ENCODE data around the gene TESMIN.

The TESMIN gene

DNA sequence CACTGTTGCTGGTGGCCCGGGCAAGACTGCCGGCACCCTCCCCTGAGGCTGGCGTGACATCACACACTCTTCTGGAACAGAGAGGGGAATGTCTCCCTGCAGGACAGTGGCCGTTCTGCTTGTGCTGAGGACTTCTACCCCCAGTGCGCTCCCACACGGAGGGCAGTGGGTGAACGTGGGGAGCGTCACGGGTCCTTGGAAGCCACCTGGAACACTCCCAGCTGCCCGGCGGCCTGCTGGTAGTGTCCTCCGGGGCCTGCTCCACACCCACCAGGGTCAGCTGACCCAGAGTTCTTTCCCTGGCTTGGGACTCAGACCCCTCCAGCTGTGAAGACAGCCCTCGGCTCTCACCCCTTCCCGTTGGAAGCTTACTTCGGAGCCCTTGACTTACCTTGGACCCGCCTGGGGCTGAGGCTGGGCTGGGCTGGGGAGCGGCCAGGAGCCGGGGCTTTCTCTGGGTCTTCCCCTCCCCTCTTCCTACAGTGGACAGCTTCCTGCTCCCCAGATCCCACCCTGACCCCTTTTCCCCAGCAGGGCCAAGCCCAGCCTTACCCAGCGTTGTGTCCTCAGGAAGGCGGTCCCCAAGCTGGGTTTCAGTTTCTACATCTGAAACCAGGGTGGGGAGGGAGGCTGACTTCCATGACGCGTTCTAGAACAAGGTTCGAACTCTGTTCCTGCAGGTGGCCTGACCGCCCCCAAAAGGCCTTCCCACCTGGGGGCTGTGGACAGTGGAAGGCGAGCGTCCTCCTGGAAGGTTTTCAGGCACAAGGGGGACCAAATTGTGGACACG is 81.8 kb downstream of the TESMIN start:
- Histone ChIP-seq H3K27ac (ENCODE audit: insufficient read depth in 1 of 2, low read depth in 1 of 2, low read length in 2 of 2, poor library complexity in 1 of 2, severe bottlenecking in 2 of 2) (no peak overlapping the region), H3K4me1 (ENCODE audit: control extremely low read depth in 1 of 4, control insufficient read depth in 4 of 4, insufficient read depth in 4 of 4, low read length in 3 of 4) (no peaks in the 10 kb centered on the region), H3K27me3 (replicated peaks in 2 of 5; ENCODE audit: control insufficient read depth in 4 of 5, insufficient read depth in 5 of 5, low read length in 4 of 5) (peaks cover 0 to 3% (median 0%) of the 10 kb centered on the region in 5 experiments), H3K4me3 (ENCODE audit: control insufficient read depth in 1 of 7, extremely low read depth in 1 of 7, insufficient read depth in 4 of 7, low read depth in 2 of 7, low read length in 6 of 7) (no peak overlapping the region), H3K9me3 (ENCODE audit: control extremely low read depth in 1 of 5, control insufficient read depth in 4 of 5, insufficient read depth in 2 of 5, low read depth in 1 of 5, low read length in 4 of 5) (peaks cover 0 to 9% (median 5%) of the 10 kb centered on the region in 5 experiments), H3K36me3 (ENCODE audit: control insufficient read depth in 4 of 4, insufficient read depth in 4 of 4, low read length in 3 of 4) (no peaks in the 10 kb centered on the region)
- 94% methylated on average over 16 of the region's 27 CpGs for WGBS (ENCODE audit: insufficient coverage)
- CTCF ChIA-PET = no interaction called here
- POLR2A ChIA-PET = no interaction called here
- no peak for DNase-seq

DNA sequence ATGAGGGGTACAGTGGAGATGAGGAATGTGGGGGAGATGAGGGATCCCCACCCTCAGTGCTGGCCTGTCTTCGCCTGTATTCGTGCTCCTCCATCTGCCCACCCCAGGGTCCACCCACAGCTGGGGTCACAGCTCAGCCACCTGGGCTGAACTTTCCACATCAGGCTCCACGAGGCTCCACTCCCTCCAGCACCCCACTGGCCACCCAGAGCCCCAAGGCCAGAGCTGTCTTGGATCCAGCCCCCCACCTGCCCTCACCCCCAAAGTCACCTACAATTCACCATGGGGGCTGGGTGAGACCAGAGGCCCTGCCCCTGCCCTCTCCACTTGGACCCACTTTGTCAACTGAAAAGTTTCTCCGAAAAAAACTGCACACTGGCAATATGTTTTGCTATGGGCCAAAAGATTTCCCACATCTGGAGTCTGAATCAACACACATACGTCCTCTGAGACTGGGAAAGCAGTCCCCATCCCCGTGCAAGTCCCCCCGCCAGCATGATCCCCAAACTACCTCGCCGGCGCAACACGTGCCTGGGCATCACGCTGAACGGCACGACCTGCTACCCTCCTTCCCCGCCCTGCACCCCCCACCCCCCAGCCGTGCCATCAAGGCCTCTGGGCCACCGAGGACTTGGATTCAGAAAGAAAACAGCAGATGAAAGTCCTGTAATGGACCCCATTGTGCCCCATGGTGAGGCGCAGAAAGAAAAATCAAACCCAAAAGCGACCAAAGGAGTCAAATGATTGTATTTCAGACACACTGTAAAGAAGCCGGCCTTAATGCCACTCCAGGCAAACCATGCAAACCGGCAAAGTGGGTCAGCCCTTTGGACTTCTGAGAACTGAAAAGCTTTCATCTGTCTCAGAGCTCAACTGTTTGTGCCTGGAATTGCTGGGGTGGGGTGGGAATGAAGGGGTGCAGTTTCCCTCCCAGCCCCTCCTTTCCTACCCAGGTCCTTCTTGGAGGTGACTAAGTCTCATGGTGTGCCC is 83.5 kb downstream of the TESMIN start:
- no peak overlapping the region for H3K4me3 ChIP-seq (ENCODE audit: control insufficient read depth in 1 of 7, extremely low read depth in 1 of 7, insufficient read depth in 4 of 7, low read depth in 2 of 7, low read length in 6 of 7)
- ChIA-PET POLR2A (no interaction called here), CTCF (no interaction called here)
- H3K4me1 ChIP-seq (ENCODE audit: control extremely low read depth in 1 of 4, control insufficient read depth in 4 of 4, insufficient read depth in 4 of 4, low read length in 3 of 4) = no peaks in the 10 kb centered on the region
- peaks cover 0 to 2% (median 0%) of the 10 kb centered on the region in 5 experiments for H3K9me3 ChIP-seq (ENCODE audit: control extremely low read depth in 1 of 5, control insufficient read depth in 4 of 5, insufficient read depth in 2 of 5, low read depth in 1 of 5, low read length in 4 of 5)
- H3K36me3 ChIP-seq (ENCODE audit: control insufficient read depth in 4 of 4, insufficient read depth in 4 of 4, low read length in 3 of 4) = no peaks in the 10 kb centered on the region
- DNase-seq = no peak
- WGBS (ENCODE audit: insufficient coverage) = 89% methylated on average over 19 of the region's 21 CpGs
- H3K27ac ChIP-seq (ENCODE audit: insufficient read depth in 1 of 2, low read depth in 1 of 2, low read length in 2 of 2, poor library complexity in 1 of 2, severe bottlenecking in 2 of 2) = no peak overlapping the region
- H3K27me3 ChIP-seq (replicated peaks in 2 of 5; ENCODE audit: control insufficient read depth in 4 of 5, insufficient read depth in 5 of 5, low read length in 4 of 5) = peaks cover 0 to 3% (median 0%) of the 10 kb centered on the region in 5 experiments

DNA sequence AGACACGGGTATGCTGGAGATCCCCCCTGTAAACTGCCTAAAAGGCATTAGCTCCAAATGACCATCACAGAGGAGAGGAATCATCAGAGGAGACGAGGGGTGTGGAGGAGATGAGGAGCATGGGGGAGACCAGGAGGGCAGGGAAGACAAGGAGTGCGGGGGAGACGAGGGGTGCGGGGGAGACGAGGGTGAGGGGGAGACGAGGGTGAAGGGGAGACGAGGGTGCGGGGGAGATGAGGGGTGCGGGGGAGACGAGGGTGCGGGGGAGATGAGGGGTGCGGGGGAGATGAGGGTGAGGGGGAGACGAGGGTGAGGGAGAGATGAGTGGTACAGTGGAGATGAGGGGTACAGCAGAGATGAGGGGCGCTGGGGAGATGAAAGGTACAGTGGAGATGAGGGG is 84.5 kb downstream of the TESMIN start:
- Histone ChIP-seq H3K36me3 (ENCODE audit: control insufficient read depth in 4 of 4, insufficient read depth in 4 of 4, low read length in 3 of 4) (no peaks in the 10 kb centered on the region), H3K27me3 (replicated peaks in 2 of 5; ENCODE audit: control insufficient read depth in 4 of 5, insufficient read depth in 5 of 5, low read length in 4 of 5) (peaks cover 0 to 3% (median 0%) of the 10 kb centered on the region in 5 experiments), H3K9me3 (ENCODE audit: control extremely low read depth in 1 of 5, control insufficient read depth in 4 of 5, insufficient read depth in 2 of 5, low read depth in 1 of 5, low read length in 4 of 5) (peaks cover 0 to 3% (median 0%) of the 10 kb centered on the region in 5 experiments), H3K27ac (ENCODE audit: insufficient read depth in 1 of 2, low read depth in 1 of 2, low read length in 2 of 2, poor library complexity in 1 of 2, severe bottlenecking in 2 of 2) (no peak overlapping the region), H3K4me3 (ENCODE audit: control insufficient read depth in 1 of 7, extremely low read depth in 1 of 7, insufficient read depth in 4 of 7, low read depth in 2 of 7, low read length in 6 of 7) (no peak overlapping the region), H3K4me1 (ENCODE audit: control extremely low read depth in 1 of 4, control insufficient read depth in 4 of 4, insufficient read depth in 4 of 4, low read length in 3 of 4) (no peaks in the 10 kb centered on the region)
- WGBS (ENCODE audit: insufficient coverage) = 77% methylated on average over 2 of the region's 15 CpGs
- DNase-seq = no peak
- ChIA-PET POLR2A (no interaction called here), CTCF (no interaction called here)

DNA sequence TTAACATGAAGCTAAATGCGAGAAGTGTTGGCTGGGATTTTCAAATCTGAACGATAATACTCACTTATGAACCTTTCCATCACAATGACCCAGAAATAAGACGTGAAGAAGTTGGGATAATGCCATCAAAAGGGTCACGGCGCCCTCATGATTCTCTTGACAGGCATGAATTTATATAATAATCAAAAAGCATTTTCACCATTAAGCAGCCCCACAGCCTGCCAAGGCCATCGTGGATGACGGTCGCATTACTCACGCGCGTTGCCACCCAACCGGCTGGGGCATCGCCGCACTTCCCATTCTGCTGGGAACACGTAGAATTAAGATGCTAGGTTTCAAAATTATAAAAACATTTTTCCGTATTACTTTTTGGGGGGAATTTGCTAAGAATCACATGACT is 85.9 kb downstream of the TESMIN start:
- H3K4me3 ChIP-seq (ENCODE audit: control insufficient read depth in 1 of 7, extremely low read depth in 1 of 7, insufficient read depth in 4 of 7, low read depth in 2 of 7, low read length in 6 of 7) = no peak overlapping the region
- over 99% methylated on average over 14 of the region's 16 CpGs for WGBS (ENCODE audit: insufficient coverage)
- no peak for DNase-seq
- H3K36me3 ChIP-seq (ENCODE audit: control insufficient read depth in 4 of 4, insufficient read depth in 4 of 4, low read length in 3 of 4) = no peaks in the 10 kb centered on the region
- no peaks in the 10 kb centered on the region for H3K4me1 ChIP-seq (ENCODE audit: control extremely low read depth in 1 of 4, control insufficient read depth in 4 of 4, insufficient read depth in 4 of 4, low read length in 3 of 4)
- no peak overlapping the region for H3K27ac ChIP-seq (ENCODE audit: insufficient read depth in 1 of 2, low read depth in 1 of 2, low read length in 2 of 2, poor library complexity in 1 of 2, severe bottlenecking in 2 of 2)
- POLR2A ChIA-PET = interaction anchor here (0.5 kb wide), 1 partner anchor 42 kb away, joined by 3 read pairs; no protein-coding TSS in a partner anchor
- H3K27me3 ChIP-seq (replicated peaks in 2 of 5; ENCODE audit: control insufficient read depth in 4 of 5, insufficient read depth in 5 of 5, low read length in 4 of 5) = peaks cover 0 to 3% (median 0%) of the 10 kb centered on the region in 5 experiments
- H3K9me3 ChIP-seq (ENCODE audit: control extremely low read depth in 1 of 5, control insufficient read depth in 4 of 5, insufficient read depth in 2 of 5, low read depth in 1 of 5, low read length in 4 of 5) = peaks cover 0 to 3% (median 0%) of the 10 kb centered on the region in 5 experiments
- CTCF ChIA-PET = no interaction called here

DNA sequence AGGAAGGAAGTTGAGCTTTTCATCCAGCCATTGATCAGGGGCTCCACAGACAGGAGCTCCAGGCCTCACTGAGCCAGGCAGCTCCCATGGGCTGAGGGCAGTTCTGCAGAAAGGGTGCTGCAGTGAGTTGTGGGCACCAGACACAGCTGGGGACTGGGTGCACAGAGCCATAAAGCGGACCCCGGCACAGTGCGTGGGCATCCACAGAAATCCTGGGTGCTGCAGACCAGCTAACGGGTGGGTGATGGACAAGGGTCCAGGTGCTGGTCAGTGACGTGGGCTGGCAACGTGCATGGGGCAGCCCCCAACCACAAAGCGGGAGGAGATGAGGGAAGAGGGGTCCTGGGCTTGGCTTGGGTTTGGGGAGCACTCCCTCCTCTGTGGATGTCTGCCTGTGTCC is 86.4 kb downstream of the TESMIN start:
- Histone ChIP-seq H3K4me3 (ENCODE audit: control insufficient read depth in 1 of 7, extremely low read depth in 1 of 7, insufficient read depth in 4 of 7, low read depth in 2 of 7, low read length in 6 of 7) (no peak overlapping the region), H3K9me3 (ENCODE audit: control extremely low read depth in 1 of 5, control insufficient read depth in 4 of 5, insufficient read depth in 2 of 5, low read depth in 1 of 5, low read length in 4 of 5) (peaks cover 0 to 3% (median 0%) of the 10 kb centered on the region in 5 experiments), H3K4me1 (ENCODE audit: control extremely low read depth in 1 of 4, control insufficient read depth in 4 of 4, insufficient read depth in 4 of 4, low read length in 3 of 4) (no peaks in the 10 kb centered on the region), H3K27me3 (replicated peaks in 2 of 5; ENCODE audit: control insufficient read depth in 4 of 5, insufficient read depth in 5 of 5, low read length in 4 of 5) (peaks cover 0 to 3% (median 0%) of the 10 kb centered on the region in 5 experiments), H3K36me3 (ENCODE audit: control insufficient read depth in 4 of 4, insufficient read depth in 4 of 4, low read length in 3 of 4) (no peaks in the 10 kb centered on the region), H3K27ac (ENCODE audit: insufficient read depth in 1 of 2, low read depth in 1 of 2, low read length in 2 of 2, poor library complexity in 1 of 2, severe bottlenecking in 2 of 2) (no peak overlapping the region)
- no peak for DNase-seq
- 98% methylated on average over 7 of the region's 7 CpGs for WGBS (ENCODE audit: insufficient coverage)
- ChIA-PET CTCF (no interaction called here), POLR2A (no interaction called here)

DNA sequence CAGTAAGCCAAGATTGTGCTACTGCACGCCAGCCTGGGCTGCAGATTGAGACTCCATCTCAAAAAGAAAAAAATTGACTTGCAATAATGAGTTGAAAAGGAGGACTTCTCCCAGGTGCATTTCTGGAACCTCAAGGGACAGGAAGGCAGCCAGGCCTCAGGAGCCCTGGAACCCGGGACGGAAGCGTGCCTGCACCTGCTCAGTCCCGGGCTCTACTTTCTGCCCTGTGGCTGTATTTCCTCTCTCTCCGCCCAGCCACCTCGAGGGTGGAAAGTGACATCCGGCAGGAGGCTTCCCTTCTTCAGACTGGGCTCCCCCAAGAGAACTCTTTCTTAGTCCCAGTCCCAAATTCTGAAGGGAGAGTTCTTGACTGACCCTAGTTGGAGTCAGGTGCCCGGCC is 87.2 kb downstream of the TESMIN start:
- no peak for DNase-seq
- Histone ChIP-seq H3K27me3 (replicated peaks in 2 of 5; ENCODE audit: control insufficient read depth in 4 of 5, insufficient read depth in 5 of 5, low read length in 4 of 5) (peaks cover 0 to 3% (median 0%) of the 10 kb centered on the region in 5 experiments), H3K4me3 (ENCODE audit: control insufficient read depth in 1 of 7, extremely low read depth in 1 of 7, insufficient read depth in 4 of 7, low read depth in 2 of 7, low read length in 6 of 7) (no peak overlapping the region), H3K36me3 (ENCODE audit: control insufficient read depth in 4 of 4, insufficient read depth in 4 of 4, low read length in 3 of 4) (no peaks in the 10 kb centered on the region), H3K9me3 (ENCODE audit: control extremely low read depth in 1 of 5, control insufficient read depth in 4 of 5, insufficient read depth in 2 of 5, low read depth in 1 of 5, low read length in 4 of 5) (peaks cover 0 to 3% (median 0%) of the 10 kb centered on the region in 5 experiments), H3K4me1 (ENCODE audit: control extremely low read depth in 1 of 4, control insufficient read depth in 4 of 4, insufficient read depth in 4 of 4, low read length in 3 of 4) (peaks cover 0 to 1% (median 0%) of the 10 kb centered on the region in 4 experiments), H3K27ac (ENCODE audit: insufficient read depth in 1 of 2, low read depth in 1 of 2, low read length in 2 of 2, poor library complexity in 1 of 2, severe bottlenecking in 2 of 2) (no peak overlapping the region)
- CTCF ChIA-PET = no interaction called here
- WGBS (ENCODE audit: insufficient coverage) = 91% methylated on average over 7 of the region's 9 CpGs
- POLR2A ChIA-PET = no interaction called here

All from common myeloid progenitor, CD34-positive (primary cell).